ENCODE measurements around the gene ESRRG.

ESRRG gene

DNA sequence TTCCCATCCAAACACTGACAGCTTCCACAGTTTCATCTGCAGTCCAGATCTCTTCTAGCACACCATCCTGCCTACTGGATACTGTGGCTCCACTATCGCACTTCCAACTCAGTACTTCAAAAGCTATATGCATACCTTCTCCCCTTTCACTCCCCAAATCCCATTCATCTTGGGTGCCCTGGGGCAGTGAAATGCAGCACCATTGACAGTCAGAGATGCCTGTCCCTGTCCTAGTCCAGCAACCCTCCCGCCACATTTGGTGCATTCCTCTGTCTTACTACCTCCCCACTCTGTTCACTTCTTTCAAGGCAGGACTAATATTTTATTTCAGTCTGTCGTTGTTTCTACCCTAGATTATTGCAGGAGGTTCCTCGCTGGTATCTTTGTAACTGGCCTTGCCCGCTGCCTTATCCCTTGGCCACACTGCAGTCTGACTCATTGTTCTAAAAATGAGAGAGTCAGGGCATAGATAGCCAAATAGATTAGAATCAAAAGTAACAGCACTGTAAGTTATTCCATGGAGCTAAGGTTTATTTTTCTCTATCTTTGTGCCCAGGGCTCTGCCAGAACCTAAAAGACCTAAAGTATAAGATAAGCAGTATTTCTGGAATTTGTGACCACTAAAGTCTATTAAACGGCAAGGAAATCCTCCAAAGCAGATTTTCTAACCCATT, 96.7 kb downstream of the ESRRG start:
- no peak for DNase-seq

DNA sequence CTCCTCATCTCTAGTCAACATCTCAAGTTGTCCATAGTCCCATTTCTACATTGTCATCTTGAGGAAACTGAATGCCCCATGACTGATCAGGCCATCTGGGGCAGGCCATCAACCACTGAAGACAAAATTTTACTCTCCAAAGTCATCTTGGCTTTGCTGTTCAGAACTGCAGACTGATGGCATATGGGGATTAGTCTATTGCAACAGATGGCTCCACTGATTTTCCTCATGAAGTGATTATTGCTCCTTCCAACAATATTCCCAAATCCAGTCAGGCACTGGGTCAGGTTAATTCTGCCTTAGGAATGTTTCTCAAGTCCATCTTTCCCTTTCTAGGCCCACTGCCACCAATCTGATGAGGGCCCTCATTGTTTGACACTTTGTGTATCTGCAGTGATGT, 101.7 kb downstream of the ESRRG start:
- no peak for DNase-seq

DNA sequence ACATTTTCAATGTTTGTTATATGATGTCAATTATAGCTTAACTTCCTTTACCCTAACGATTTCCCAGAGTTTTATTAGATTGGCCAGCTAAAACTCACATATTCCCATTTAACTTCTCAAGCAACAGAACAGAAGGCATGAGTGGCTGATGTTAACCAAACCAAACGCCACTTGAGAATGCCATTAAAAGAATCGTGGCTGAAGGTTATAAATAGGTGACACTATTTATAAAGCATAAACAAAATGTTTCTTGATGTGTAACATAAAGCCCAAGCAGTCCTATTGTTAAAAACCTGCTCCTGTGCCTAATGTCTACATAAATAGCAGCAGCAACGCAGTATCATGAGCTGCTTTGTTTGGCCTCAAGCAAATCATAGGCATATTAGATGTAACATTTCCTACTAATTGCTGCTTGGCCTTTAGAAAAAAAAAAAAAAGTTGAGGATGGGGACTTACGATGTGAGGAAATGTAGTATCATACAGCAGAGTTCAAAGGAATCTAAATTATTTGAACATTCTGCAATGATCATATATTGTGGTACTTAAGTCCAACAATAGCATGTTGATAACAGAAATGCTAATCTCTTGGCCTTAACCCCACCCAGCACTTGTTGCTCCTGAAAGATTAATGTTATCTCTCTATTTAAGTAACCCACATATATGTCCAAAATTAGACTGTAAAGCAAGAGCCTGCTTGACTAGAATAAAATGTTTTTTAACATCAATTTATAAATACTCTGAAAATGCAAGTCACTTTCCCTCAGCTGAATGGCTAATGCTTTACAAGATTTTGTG, 106.0 kb downstream of the ESRRG start:
- no peak for DNase-seq

DNA sequence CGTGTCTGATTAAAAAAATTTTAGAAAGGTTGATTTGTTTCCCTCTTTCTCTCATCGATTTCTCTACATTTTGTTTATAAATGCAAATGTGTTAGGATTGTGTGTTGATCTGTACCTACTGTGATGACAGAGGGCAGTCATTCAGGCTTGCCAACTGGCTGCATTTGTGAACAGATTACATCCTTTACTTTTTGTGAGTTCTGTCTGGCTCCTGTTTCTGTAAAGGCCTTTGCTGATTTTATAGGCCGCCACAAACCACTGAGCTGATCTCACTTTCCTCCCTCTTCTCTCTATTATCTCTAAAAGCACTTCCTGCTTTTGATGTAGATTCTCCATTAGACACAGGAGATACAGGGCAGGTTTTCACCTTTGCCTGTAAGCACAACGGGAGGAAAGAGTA, 106.8 kb downstream of the ESRRG start:
- DNase-seq: no peak

- no peak for DNase-seq
Measured at GRCh38 chr1:216614011-216614934, 109.0 kb downstream of the ESRRG start.

DNA sequence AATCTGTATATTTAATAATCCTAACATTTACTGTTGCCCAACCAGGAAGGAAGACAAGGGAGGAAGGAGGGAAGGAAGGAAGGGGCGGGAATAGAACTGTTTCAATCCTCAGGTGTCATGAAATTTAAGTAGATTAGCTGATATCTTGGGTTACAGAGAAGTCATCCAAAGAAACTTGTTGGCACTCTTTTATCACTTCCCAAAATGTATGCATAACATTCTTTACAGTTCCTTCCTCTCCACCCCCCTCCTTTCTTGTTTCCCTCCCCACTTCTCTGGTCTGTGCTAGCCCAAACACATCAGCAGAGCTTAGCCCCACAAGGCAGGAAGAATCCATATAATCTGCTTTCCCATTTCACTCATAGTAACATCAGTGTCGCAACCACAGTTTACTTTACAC, 110.9 kb downstream of the ESRRG start:
- DNase-seq: no peak

- DNase-seq: no peak
Measured at GRCh38 chr1:216607067-216607697, 116.0 kb downstream of the ESRRG start.

DNA sequence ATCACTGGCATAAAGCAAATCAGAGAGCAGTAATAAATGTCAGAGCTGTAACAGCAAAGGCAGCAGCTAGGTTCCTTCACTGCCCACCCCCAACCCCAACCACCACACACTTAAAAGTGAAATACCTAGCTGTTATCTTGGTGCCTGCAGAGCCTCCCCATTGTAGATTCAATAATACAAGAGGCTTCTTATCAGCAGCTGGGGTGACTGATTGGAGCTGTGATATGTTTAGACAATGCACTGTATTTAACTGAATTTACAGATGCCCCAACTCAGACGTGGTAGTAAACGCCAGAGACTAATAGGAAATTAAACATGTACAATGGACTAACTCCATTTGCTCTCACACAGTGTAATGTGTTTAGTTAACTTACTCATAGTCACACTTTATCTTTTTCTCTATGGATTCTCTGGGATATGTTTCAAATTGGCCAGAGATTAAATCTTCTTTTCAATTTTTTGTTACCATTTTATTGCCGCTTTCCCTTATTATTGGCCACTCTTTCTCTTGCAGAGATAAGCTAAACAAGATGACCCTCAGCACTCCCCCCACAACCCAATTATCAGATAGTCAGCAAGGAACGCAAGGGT, 117.1 kb downstream of the ESRRG start:
- DNase-seq: no peak

GRCh38 chr1:216604771-216605170, 118.5 kb downstream of the ESRRG start:
- DNase-seq: peak; percentile 25

- DNase-seq: peak; percentile 83
Measured at GRCh38 chr1:216600730-216601609, 122.3 kb downstream of the ESRRG start.

- DNase-seq: no peak
Measured at GRCh38 chr1:216599851-216600250, 123.4 kb downstream of the ESRRG start.

DNA sequence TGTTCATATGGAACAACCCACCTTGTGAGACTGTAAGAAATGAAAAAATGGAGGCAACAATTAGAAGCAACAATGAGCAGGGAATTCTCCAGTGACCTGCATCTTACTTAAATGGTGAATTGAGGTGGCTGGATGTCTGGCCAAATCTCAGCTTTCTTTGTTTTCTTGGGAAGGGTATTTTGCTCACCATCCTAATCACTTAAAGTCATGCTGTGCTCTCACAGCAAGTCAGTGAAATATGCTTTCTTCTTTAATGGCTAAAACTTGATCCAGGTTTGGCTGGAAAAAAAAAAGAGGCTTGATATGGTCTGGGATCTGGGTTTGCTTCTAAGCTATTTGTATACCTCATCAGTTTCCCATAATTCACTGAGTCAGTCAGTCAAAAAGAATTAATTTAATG, 124.8 kb downstream of the ESRRG start:
- DNase-seq: no peak

DNA sequence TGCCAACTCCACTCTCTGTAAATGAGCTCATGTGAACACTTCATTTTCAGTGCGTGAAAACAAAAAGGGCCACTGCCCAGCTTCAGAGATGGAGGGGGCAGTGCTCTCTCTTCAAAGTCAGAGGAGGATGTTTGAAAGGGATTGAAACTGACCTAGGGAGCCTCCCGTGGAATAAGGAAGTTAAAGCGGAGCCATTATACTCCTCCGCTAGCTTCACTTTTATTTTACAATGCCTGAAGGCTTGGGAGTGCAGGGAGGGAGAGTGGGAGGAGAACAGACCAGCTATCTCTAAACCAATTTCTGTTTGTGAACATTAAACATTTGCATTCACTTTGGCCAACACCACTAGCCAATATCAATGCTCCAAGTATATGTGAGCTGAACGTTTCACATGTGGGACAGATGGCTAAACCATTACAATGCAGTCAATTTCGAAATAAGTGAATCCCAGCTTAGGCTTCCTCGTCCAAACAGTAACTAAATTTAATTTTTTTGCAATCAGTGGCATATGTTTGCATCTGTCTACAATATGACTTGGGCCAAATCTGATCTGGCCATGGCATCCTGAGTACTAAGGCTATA, 126.9 kb downstream of the ESRRG start:
- no peak for DNase-seq

DNA sequence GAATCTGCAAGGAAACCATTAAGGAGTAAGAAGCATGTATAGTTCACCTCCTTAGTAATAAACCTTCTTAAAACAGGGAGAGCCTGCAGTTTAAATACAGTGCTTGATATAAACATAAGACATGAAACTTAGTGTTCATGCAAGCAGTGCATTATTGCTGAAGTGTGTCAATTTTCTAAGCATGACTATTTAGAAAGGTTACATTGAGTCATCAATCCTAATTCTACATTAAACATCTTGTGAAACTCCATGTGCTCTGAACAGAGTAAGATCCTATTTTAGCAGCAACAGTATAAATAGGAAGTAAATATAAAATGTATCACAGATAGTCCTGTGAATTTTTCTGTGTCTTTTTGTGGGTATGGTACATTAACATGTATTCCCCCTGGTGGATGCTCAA, 135.5 kb downstream of the ESRRG start:
- no peak for DNase-seq

GRCh38 chr1:216582151-216582550, 141.1 kb downstream of the ESRRG start:
- DNase-seq: no peak

- DNase-seq: no peak
Measured at GRCh38 chr1:216580538-216581057, 142.6 kb downstream of the ESRRG start.

- DNase-seq: no peak
Measured at GRCh38 chr1:216576234-216576937, 146.8 kb downstream of the ESRRG start.

DNA sequence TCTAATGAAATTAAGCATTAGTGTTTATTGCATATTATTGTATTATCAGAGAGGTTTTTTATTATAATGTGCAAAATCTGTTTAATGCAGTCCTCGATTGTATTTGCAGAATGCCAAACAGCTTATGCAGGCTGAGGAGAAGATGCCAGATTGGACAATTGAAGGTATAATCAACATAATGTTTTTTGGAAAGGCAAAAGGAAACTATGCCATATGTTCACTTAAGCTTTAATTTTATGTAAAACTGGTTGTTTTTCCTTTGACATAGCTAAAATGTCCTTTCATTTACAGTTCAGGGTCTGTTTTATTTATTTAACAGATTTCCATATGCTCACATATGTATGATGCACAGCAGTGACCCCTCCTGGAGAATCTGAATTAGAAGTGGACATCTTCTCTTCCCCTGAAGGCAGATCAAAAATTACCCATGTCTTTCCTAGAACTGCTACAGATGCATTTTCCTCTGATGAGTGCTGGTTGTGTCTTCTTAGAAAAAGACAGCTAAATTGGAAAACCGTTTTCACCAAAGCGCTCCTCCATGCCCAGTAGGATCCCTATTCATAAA, 156.5 kb downstream of the ESRRG start:
- no peak for DNase-seq

- no peak for DNase-seq
Measured at GRCh38 chr1:216563087-216563486, 160.1 kb downstream of the ESRRG start.

- no peak for DNase-seq
Measured at GRCh38 chr1:216562383-216562782, 160.8 kb downstream of the ESRRG start.

Measured in NCI-H345 (cell line).